HG02623 (cell line): ENCODE data around the gene ADGRG6.

Experiments used
- ATAC-seq: cut with Tn5 transposase; IDR thresholded peaks from one replicate; pipeline ENCODE4 v1.9.1; 2021; ENCODE audit warnings: moderate library complexity; ENCODE audit not compliant: unreplicated experiment

Gene ADGRG6

GRCh38 chr6:142320366-142320765, 18.6 kb downstream of the ADGRG6 start:
- ATAC-seq, result no peak

GRCh38 chr6:142321451-142321850, 19.6 kb downstream of the ADGRG6 start:
- no peak for ATAC-seq

DNA sequence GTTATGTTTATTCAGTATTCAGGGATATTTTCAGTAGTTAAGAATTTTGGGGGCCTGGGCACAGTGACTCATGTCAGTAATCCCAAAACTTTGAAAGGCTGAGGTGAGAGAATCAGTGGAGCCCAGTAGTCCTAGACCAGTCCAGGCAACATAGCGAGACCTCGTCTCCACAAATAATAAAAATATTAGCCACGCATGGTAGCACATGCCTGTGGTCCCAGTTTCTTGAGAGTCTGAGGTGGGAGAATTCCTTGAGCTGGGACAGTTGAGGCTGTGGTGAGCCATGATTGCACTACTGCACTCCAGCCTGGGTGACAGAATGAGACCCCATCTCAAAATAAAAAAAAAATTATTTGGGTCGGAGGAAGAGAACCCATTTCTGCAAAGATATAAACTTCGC, 20.3 kb downstream of the ADGRG6 start:
- ATAC-seq, result no peak

GRCh38 chr6:142322504-142323198, 20.8 kb downstream of the ADGRG6 start:
- ATAC-seq, result no peak

DNA sequence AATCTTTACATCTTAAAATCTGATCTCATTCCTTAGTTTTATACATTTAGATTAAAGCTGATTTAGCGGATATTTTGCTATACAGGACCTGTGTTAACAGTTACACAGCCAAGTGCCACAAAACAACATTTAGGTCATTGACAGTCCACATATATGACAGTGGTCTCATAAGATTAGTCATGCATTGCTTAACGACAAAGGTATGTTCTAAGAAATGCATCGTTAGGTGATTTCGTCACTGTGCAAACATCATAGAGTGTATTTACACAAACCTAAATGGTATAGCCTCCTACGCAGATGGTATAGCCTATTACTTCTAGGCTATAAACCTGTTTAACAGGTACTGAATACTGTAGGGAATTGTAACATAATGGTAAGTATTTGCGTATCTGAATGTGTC, 21.6 kb downstream of the ADGRG6 start:
- ATAC-seq, result no peak

DNA sequence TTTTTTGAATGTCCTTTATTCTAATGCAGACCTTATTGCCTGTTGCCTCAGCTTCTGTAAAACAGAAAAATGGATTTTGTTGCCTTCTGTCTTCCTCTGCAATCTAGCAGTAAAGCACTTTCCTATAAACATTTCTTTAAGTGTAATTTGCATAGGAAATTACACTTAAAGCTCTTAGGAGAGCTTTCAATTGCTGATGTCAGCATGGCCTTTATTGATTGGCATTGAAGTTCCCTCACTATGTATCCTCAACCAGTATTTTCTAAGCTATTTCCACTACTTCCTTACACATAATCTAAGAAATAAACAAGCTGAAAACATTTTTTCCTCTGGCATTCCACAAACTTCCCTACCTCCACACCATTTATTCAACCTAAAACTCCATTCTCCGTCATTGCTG, 22.3 kb downstream of the ADGRG6 start:
- no peak for ATAC-seq

DNA sequence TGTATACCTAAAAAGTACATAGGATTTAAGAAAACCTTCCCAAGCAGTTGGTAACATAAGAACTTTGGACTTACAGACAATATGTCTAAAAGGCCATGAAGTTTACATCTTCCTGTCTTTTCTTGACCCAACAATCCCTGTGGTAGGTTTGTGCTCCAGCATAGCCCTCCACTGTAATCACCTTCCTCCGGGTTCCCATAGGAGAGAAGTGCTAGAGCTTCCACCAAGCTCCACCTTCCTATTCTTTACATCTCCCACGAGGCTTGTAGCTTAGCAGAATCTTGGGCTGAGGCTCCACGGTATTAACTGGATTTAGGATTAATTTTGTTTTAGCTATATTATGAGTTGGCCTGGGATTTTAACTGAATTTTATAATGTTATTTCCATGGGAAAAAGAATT, 23.3 kb downstream of the ADGRG6 start:
- ATAC-seq, result no peak

GRCh38 chr6:142326540-142326939, 24.7 kb downstream of the ADGRG6 start:
- ATAC-seq, result no peak

- no peak for ATAC-seq
These were observed 26.3 kb downstream of the ADGRG6 start for GRCh38 chr6:142328070-142328469.

DNA sequence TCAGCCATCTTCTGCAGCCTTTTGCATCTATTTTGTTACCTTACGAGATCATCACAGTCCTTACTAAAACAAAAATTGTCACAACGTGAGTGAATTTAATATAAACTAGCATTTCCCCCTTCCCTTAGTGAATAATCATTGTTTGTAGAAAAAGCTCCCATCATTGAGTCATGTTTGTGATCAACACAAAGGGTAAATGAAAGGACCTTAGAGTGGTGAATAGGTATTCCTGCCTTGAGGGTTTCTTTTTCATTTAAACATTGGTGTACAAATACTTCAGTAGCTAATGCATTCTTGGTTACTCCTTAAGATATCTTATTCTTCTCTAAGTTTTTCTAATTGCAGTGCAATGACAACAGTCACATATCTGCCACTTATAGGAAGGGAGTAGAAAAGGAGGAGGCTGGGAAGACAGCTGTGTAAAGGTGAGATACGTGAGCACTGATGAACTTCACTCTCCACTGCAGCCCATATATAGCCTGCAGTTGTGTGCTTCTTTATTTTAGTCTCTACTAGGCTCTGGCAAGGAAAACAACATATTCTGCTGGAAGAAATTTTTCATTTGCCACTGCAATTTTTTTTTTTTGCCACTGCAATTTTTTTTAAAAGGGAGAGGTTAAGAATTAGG, 27.8 kb downstream of the ADGRG6 start:
- ATAC-seq, result no peak

DNA sequence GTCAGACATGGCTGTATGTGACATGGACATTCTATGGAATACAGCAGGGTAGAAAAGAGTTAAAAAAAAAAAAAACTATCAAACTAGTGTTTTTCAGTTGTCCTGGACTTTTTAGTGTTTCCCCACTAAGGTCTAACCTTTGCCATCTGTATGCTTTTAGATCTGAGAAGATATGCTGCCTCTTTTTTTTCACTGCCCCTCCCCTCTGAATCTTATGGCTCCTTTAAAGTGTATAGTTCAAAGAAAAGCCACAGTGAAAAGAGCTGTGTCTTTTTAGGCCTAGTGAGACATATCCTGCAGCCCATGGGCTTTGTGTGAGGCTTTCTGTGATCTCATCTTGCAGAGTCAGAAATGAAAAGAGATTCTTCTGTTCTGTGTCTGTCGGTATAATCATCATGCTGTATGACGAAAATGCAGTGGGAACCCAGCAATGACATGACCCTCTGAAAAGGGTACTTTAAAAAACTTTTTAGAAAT, 29.3 kb downstream of the ADGRG6 start:
- ATAC-seq, result no peak

- ATAC-seq, result no peak
These were observed 29.8 kb downstream of the ADGRG6 start for GRCh38 chr6:142331601-142332000.

DNA sequence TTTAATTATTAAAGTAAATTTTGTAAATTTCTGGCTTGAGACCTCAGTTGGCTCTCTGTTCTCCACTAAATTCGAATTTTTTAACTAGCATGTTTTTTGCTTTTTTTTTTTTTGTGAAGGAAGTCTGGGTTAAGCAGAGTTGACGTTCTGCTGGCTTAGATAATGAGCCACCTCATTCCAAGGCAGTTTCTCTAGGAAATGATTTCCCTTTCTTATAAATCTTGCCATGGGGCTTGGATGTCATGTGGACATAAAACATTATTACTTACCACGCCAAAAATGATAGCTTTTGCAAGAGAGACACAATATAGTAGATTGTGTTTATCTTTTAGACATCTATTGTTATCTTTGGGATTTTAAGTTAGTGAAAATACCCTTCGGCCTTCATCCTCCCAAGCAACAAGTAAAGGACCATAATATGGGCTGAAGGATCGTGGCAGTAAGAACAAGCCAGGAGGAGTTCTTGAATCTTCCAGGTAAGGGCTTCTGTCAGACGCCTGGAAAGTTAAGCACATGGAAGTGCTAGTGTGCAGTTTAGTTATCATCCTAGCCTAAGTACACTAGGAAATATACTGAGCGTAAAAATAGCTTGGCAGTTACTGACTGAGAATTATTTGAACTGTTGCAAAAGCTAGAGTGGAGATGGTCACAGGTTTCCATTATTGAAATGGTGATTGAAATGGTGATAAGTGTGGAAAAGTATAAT, 30.7 kb downstream of the ADGRG6 start:
- no peak for ATAC-seq

GRCh38 chr6:142333431-142333830, 31.6 kb downstream of the ADGRG6 start:
- ATAC-seq, result no peak

DNA sequence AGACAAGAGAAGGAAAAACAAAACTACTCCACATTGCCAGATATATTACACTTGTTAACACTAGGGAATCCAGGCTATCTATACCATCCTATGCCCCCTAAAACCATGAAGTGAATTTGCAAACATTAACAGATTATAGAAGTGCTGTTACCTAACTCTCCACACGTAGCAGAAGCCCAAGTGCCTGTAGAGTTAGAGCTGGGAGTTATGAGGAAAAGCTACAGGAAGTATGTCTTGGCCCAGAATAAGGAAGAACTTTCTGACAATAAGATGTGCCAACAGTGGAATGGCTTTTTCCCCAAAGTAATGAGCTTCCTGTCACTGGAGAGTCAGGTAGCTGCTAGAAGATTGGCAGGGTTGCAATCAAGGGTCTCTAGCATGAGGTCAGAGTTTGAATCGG, 32.5 kb downstream of the ADGRG6 start:
- no peak for ATAC-seq

- no peak for ATAC-seq
These were observed 33.6 kb downstream of the ADGRG6 start for GRCh38 chr6:142335415-142335814.

GRCh38 chr6:142336183-142336582, 34.4 kb downstream of the ADGRG6 start:
- ATAC-seq, result no peak

GRCh38 chr6:142336787-142337186, 35.0 kb downstream of the ADGRG6 start:
- ATAC-seq, result no peak

GRCh38 chr6:142339113-142339512, 37.3 kb downstream of the ADGRG6 start:
- no peak for ATAC-seq

- no peak for ATAC-seq
These were observed 38.3 kb downstream of the ADGRG6 start for GRCh38 chr6:142339968-142340658.

GRCh38 chr6:142341855-142342330, 40.1 kb downstream of the ADGRG6 start:
- no peak for ATAC-seq
